Mammary epithelial cell (primary cell): ENCODE results near the gene WDR36.

Source experiments
- EZH2 ChIP-seq: IDR thresholded peaks from 2 replicates; pipeline ENCODE4 v1.6.1; 2012; ENCODE audit warnings: low read length, inconsistent platforms, borderline replicate concordance
- TF ChIP-seq, protein P1 (sequence below), 2 donors: IDR thresholded peaks in 1 of 2; conservative IDR thresholded peaks in 1 of 2; 2 replicates each; pipeline ENCODE4 v1.5.1; 2011 to 2012; ENCODE audit warnings: inconsistent platforms in 2 of 2, low read length in 2 of 2, mild to moderate bottlenecking in 2 of 2, control low read depth in 1 of 2, low read depth in 1 of 2; ENCODE audit not compliant: insufficient read depth in 1 of 2; ENCODE audit errors: extremely low read depth in 1 of 2

DNA sequence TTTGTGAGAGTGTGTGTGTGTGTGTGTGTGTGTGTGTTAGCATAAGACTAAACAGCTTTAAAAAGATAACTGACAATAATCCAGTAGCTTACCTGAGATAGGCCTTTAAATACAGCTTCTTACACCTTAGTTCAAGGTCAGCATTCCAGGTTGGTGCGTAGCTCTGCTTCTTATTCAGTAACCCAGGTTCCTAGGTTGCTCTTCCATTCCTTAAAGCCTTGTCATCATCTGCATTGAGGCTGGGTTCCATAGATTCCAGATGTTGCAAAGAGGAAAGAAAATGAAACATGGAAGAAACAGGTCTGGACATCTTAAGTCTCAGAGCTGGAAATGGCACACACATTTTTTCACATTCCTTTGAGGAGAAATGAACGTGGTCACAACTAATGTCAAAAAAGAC is 78.1 kb downstream of the WDR36 start:
- TF ChIP-seq, protein P1, sequence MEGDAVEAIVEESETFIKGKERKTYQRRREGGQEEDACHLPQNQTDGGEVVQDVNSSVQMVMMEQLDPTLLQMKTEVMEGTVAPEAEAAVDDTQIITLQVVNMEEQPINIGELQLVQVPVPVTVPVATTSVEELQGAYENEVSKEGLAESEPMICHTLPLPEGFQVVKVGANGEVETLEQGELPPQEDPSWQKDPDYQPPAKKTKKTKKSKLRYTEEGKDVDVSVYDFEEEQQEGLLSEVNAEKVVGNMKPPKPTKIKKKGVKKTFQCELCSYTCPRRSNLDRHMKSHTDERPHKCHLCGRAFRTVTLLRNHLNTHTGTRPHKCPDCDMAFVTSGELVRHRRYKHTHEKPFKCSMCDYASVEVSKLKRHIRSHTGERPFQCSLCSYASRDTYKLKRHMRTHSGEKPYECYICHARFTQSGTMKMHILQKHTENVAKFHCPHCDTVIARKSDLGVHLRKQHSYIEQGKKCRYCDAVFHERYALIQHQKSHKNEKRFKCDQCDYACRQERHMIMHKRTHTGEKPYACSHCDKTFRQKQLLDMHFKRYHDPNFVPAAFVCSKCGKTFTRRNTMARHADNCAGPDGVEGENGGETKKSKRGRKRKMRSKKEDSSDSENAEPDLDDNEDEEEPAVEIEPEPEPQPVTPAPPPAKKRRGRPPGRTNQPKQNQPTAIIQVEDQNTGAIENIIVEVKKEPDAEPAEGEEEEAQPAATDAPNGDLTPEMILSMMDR (conservative IDR thresholded peaks at IDR 0.05 in 1 of 2, IDR thresholded peaks at IDR 0.05 in 1 of 2; ENCODE audit: extremely low read depth in 1 of 2, insufficient read depth in 1 of 2, low read depth in 1 of 2, low read length in 2 of 2), result no peak
- TF ChIP-seq EZH2, result no peak
